WTC11 (cell line): ENCODE measurements around the gene TRAF2. TPM values are rescaled to one million over a fixed set of nuclear protein-coding genes. Genes with fewer than 3 reads are reported as not detected.

Experiments used
- microRNA-seq: library from miRNA; unstranded; fragments of <30 nt; microRNA quantifications from one replicate; pipeline ENCODE4 v1.2.0, GENCODE V29; 2022; ENCODE audit warnings: borderline number of aligned reads
- total RNA-seq: library from RNA; stranded (reverse); gene quantifications from 3 replicates; pipeline ENCODE4 v1.2.3, GENCODE V29; 2021

Gene TRAF2
- total RNA-seq, 1 experiment from 2014 or later = 55.0 TPM

Small RNA genes lying within 50 kb of the gene (microRNA-seq; reads per million reads assigned to microRNA genes)
- 1.7 reads per million for gene MIR4479

Other genes starting within 250 kb of the TRAF2 start
- gene EGFL7, start 223.6 kb upstream of the TRAF2 start, total RNA-seq = 54.6 to 64.9 TPM (median 62.8 TPM) in 3 replicates
- gene AGPAT2, start 199.1 kb upstream of the TRAF2 start, total RNA-seq = 40.2 to 42.2 TPM (median 41.2 TPM) in 3 replicates
- gene DIPK1B, start 173.9 kb upstream of the TRAF2 start, total RNA-seq = 45.4 to 49.8 TPM (median 48.9 TPM) in 3 replicates
- 2.4 to 3.7 TPM (median 3.3 TPM) in 3 replicates for gene LCN10, start 143.6 kb upstream of the TRAF2 start, total RNA-seq
- gene LCN6, start 138.0 kb upstream of the TRAF2 start, total RNA-seq = not detected in 3 replicates
- 0.21 TPM in 1 of 3 replicates, not detected in the others for gene LCN8, start 128.3 kb upstream of the TRAF2 start, total RNA-seq
- gene LCN15, start 122.0 kb upstream of the TRAF2 start, total RNA-seq = 0.52 to 1.0 TPM (median 0.96 TPM) in 3 replicates
- 72.0 to 86.7 TPM (median 86.1 TPM) in 3 replicates for gene TMEM141, start 95.2 kb upstream of the TRAF2 start, total RNA-seq
- 1.7 to 2.1 TPM (median 2.0 TPM) in 3 replicates for gene CCDC183, start 90.2 kb upstream of the TRAF2 start, total RNA-seq
- 134 to 171 TPM (median 139 TPM) in 3 replicates for gene RABL6, start 78.6 kb upstream of the TRAF2 start, total RNA-seq
- gene AJM1, start 44.0 kb upstream of the TRAF2 start, total RNA-seq = 1.6 to 1.7 TPM (median 1.6 TPM) in 3 replicates
- gene PHPT1, start 37.1 kb upstream of the TRAF2 start, total RNA-seq = 138 to 176 TPM (median 173 TPM) in 3 replicates
- 6.7 to 12.1 TPM (median 10.9 TPM) in 3 replicates for gene MAMDC4, start 34.2 kb upstream of the TRAF2 start, total RNA-seq
- gene EDF1, start 20.2 kb upstream of the TRAF2 start, total RNA-seq = 312 to 334 TPM (median 328 TPM) in 3 replicates
- gene FBXW5, start 58.2 kb downstream of the TRAF2 start, total RNA-seq = 58.2 to 70.5 TPM (median 63.9 TPM) in 3 replicates
- 0.85 to 1.7 TPM (median 1.5 TPM) in 3 replicates for gene C8G, start 58.7 kb downstream of the TRAF2 start, total RNA-seq
- gene LCN12, start 65.8 kb downstream of the TRAF2 start, total RNA-seq = 1.9 to 4.7 TPM (median 3.4 TPM) in 3 replicates
- gene PTGDS, start 91.0 kb downstream of the TRAF2 start, total RNA-seq = 2.2 to 4.0 TPM (median 2.9 TPM) in 3 replicates
- 0.27 to 0.50 TPM (median 0.34 TPM) in 3 replicates for gene LCNL1, start 96.5 kb downstream of the TRAF2 start, total RNA-seq
- gene PAXX, start 105.9 kb downstream of the TRAF2 start, total RNA-seq = 44.1 to 45.3 TPM (median 44.6 TPM) in 3 replicates
- gene CLIC3, start 110.1 kb downstream of the TRAF2 start, total RNA-seq = 0.31 to 0.41 TPM in 2 of 3 replicates, not detected in the other
- gene ABCA2, start 141.7 kb downstream of the TRAF2 start, total RNA-seq = 19.2 to 28.3 TPM (median 25.9 TPM) in 3 replicates
- not detected in 3 replicates for gene FUT7, start 145.6 kb downstream of the TRAF2 start, total RNA-seq
- gene NPDC1, start 159.7 kb downstream of the TRAF2 start, total RNA-seq = 64.3 to 68.8 TPM (median 64.5 TPM) in 3 replicates
- 8.3 to 9.6 TPM (median 9.2 TPM) in 3 replicates for gene ENTPD2, start 167.5 kb downstream of the TRAF2 start, total RNA-seq
- gene SAPCD2, start 184.0 kb downstream of the TRAF2 start, total RNA-seq = 52.0 to 67.0 TPM (median 53.6 TPM) in 3 replicates
- gene UAP1L1, start 191.0 kb downstream of the TRAF2 start, total RNA-seq = 12.1 to 17.7 TPM (median 14.3 TPM) in 3 replicates
- 44.9 to 57.1 TPM (median 47.1 TPM) in 3 replicates for gene MAN1B1, start 200.5 kb downstream of the TRAF2 start, total RNA-seq
- gene DPP7, start 228.2 kb downstream of the TRAF2 start, total RNA-seq = 38.9 to 43.7 TPM (median 42.1 TPM) in 3 replicates